ENCODE measurements around the gene TVP23C.
"Not testable (repeated sequence)": the region's sequence is repeated elsewhere in the genome, so short reads cannot be mapped to it uniquely, and the experiment has no call there.

GRCh38 chr17:15533122-15533521, 30.2 kb downstream of the TVP23C start:
- TF ChIP-seq EZH2 (IDR thresholded peaks at IDR 0.05; ENCODE audit: borderline replicate concordance, low read depth, low read length, poor library complexity, severe bottlenecking); CTCF (conservative IDR thresholded peaks at IDR 0.05; ENCODE audit: low read depth, low read length): not testable (repeated sequence)
